Stimulated activated naive CD4-positive, alpha-beta T cell treated with Interleukin-2 at 50 U/mL for 16 hours (primary cell): ENCODE measurements around the gene AGT.

Source experiments
- DNase-seq: peaks from one replicate; lab custom pipeline; 2025; lab: John Stamatoyannopoulos, UW

Gene AGT

GRCh38 chr1:230713915-230714764 lies at the start of gene AGT:
TSS of gene AGT (minus strand) at chr1:230714122. CDS start at chr1:230710823, 3,299 bp downstream.
- DNase-seq = no peak

GRCh38 chr1:230761443-230762167 lies 47.7 kb upstream of the AGT start:
- DNase-seq = no peak

GRCh38 chr1:230760360-230760827 lies 46.5 kb upstream of the AGT start:
- DNase-seq = no peak

GRCh38 chr1:230759369-230760065 lies 45.6 kb upstream of the AGT start:
- DNase-seq = no peak

DNA sequence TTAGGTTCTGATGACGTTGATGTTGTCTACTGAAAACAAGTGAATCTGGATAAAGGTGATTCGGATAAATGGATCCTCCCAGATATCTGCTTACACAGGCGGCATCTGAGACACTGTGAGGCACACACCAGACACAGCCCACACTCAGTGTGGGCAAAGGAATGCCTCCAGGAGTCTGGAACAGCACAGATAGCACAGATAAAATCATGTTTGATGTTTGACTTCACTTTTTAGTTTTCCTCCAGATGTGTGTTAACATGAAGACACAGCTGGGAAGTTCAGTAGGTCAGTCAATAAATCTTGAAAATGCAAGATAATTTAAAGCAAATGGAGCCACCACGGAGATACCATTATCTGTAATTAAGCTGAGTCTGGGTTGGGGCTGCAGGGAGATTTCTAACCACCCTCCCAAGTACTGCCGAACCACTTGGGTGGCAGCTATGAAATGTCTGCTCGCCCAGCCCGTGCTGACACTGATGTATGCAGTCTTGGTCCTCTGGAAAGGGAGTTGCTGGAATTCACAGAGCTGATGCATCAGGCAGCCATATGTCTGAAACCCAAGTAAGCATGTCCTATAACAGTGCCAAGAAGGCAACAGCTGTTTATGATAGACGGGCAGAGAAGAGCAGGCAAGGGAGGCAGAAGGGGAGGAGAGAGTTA lies 44.9 kb upstream of the AGT start:
- no peak for DNase-seq

DNA sequence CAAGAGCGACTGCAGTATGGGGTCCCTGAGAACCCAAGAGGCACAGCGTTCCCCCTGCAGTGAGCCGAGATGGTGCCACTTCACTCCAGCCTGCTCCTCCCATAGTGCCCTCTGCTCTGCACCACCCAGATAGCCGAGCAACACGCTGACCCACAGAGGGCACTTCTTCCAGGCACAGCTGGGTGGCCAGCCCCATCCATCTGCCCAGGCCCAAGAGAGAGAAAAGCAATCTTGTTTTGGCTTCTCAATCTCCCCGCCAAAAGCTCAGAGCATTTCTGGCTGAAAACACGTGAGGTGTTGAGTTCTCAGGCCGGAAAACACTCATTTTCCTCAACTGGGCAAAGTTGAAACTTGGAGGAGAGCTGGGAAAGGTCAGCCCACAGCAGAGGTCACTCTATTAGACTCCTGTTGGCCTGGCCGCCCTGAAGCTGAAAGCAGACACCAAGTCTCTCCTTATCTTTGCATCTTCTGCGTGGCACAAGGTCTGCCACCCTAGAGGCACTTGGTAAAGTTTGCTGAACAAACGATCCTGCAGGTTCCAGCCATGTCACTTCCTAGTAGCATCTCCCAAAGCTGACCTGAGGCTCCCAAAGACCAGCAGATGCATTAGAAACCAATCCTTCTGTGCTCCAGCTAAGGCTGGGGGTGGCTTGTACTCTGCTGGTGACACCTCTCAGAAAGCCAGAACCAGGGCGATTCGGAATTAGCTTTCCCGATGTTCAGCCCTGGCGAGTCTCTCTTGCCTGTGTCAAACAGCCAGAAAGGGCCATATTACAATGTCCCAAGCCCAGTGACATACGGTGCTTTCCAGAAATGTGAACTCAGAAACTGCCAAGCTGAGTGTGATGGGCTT lies 44.2 kb upstream of the AGT start:
- DNase-seq = no peak

DNA sequence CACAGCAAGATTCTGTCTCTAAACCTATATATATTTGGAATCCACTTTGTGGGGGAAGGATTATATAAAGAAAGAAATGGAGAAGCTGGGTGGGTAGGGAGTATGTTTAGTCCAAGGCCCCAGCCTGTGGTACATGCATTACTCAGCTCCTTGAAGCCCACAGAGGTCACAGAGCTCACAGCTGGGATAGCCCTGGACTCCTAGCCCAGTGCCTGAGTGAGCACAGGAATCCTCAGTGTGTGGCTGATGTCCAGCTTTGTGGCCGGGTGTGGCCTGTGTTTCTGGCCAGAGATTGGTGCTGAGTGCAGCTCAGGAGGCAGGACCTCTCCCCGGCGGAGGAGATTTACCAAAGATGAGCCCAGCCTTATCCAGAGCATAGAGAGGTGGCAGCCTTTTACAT lies 40.9 kb upstream of the AGT start:
- DNase-seq = no peak

GRCh38 chr1:230753586-230754251 lies 39.8 kb upstream of the AGT start:
- no peak for DNase-seq

- DNase-seq = no peak
These were observed 39.3 kb upstream of the AGT start for GRCh38 chr1:230753191-230753585.

DNA sequence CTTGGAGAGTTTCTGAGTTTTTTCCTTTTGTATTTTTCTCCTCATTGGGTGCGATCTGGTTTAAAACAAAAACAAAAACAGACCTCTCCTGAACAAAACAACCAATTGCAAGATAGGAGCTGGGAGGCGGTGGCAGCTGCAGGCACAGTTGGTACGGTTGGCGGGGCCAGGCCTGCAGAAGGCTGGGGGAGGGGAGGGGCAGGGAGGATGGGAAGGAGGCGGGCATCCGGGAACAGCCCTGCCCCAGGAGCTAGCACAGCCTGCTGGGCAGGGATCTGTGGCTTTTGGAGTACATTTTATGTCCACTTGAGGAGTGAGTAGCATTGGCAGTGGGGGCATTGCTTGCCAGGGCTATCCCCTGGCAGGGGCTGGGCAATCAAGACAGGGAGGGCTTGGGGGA lies 38.5 kb upstream of the AGT start:
- DNase-seq = no peak

- DNase-seq = no peak
These were observed 37.2 kb upstream of the AGT start for GRCh38 chr1:230750986-230751625.

DNA sequence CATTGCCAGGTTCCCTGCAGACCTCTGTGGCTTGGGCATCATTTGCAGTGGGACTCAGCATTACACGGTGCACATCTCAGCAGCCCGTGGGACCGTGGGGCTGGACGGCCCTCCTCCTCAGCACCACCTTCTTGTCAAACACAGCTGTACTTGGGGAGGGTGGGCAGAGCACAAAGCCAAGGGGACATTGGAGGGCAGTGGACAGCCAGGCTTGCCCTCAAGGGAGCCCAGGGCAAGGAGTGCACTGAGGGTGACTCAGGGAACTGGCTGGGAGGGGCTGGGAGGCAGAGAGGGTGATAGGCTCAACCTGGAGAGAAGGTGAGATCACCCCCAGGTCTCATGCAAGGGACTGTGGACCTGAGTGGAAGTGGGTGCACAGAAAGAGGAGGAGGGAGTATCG lies 36.7 kb upstream of the AGT start:
- no peak for DNase-seq

DNA sequence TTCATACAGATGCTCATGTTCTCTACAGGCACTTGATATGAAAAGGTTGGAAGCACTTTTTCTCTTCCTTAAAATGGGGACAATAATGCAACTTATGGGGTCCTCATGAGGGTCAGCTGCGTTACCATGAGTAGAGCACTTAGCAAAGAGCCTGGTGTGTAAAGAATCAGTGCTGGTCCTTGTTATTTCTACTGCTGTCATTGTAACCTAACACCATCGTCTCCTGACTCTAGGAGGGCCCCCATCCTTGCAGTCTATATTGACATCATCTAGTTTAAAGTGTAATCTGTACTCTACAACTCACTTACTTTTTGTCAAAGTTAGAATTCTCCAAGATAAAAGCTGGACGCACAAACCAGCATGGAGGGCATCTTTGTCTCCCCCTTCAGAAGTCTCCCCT lies 35.7 kb upstream of the AGT start:
- DNase-seq = no peak

GRCh38 chr1:230749150-230749549 lies 35.2 kb upstream of the AGT start:
- DNase-seq = no peak

DNA sequence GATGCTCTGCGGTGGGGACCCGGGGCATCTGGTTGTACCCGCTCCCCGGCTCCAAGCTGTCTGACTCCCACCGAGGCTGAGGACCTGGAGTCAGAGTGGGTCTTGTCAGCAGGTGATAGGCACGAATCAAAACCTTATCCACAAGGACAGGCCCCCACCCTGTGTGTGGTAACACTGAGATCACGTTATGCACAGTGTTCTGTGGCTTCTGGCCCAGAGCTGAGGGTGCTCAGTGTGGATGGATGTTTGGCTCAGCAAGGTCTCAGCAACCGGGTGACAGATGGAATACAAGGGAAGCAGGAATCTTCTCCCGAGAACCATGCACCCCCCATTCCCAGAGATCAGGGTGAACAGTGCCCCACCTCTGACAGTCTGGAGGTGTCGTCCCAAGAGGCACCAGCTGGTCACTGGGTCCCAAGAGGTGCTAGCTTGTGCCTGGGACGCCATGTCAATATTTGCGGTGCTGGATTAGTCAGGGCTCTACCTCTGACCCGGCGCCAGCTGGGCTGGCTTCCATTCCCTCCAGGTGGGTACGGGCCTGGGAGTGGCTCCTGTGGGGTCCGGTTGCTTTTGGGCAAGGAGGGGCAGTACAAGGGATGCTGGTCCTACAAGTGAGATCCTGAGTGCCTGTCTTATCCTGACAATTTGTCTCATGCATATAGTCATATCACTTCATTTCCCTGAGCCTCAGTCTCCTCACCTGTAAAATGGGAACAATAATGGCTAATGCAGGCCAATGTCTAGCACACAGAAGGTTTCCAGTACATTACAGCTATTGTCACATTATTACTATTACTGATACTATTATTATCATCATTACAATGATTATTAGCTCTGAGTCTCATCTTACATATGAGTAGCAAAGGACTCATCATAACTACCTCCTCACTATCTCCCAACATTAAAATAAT lies 34.2 kb upstream of the AGT start:
- DNase-seq = no peak

- DNase-seq = no peak
These were observed 33.3 kb upstream of the AGT start, which contains the start of gene CAPN9 for GRCh38 chr1:230747127-230747730. TSS of gene CAPN9 (plus strand) at chr1:230747388. CDS start at chr1:230747497, 109 bp downstream.

DNA sequence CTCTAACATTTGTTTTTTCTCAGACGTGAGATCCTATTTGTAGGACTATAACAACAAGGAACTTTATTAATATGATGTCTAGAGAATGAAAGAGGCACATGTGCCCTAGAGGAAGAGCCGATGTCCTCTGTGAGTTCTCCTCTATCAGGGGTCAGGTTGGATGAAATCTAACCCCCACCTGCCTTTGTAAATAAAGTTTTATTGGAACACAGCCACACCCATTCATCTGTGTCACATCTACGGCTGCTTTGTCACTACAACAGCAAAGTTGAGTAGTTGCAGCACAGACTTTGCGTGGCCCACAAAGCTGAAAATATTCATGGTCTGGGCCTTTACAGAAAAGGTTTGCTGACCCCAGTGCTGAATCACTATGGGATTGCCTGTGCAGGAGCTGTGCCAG lies 32.7 kb upstream of the AGT start:
- no peak for DNase-seq

DNA sequence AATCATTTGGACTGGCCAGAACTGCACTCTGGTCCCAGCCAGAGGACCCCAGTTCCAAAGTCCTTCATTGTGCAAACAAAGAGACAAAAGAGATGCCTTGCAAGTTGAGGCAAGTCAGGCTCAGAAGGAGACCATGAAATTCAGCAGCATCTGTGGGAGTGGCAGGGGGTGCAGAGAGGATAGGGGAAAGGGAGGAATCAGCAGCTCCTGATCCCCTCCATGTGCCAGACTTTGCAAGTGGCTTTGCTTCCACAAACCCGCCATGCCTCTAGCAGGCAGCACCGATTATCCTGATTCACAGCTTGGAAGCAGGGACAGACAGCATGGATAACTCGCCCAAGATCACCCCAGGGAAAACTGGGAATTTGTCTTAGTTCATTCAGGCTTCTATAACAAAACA lies 31.1 kb upstream of the AGT start:
- no peak for DNase-seq

GRCh38 chr1:230744382-230744781 lies 30.5 kb upstream of the AGT start:
- no peak for DNase-seq
